Neural cell (in vitro differentiated cells): ENCODE data around the gene SAMD10.

ENCODE experiments used
- EP300 ChIP-seq: fragments of 450-650 bp; conservative IDR thresholded peaks from 2 replicates; pipeline ENCODE4 v1.6.1; 2014; ENCODE audit warnings: antibody characterized with exemption, mild to moderate bottlenecking, moderate library complexity; ENCODE audit not compliant: poor library complexity, severe bottlenecking
- EZH2 ChIP-seq: fragments of 200-600, 300-800 bp; shearing (Covaris generic), sonication (generic); IDR thresholded peaks from 2 replicates; pipeline ENCODE4 v1.6.1; 2014; ENCODE audit warnings: antibody characterized with exemption, low read length, borderline replicate concordance, mild to moderate bottlenecking; ENCODE audit not compliant: insufficient read depth, poor library complexity, severe bottlenecking
- MXI1 ChIP-seq: fragments of 450-650 bp; conservative IDR thresholded peaks from 2 replicates; pipeline ENCODE4 v1.6.1; 2014; ENCODE audit warnings: antibody characterized with exemption, mild to moderate bottlenecking; ENCODE audit not compliant: poor library complexity, severe bottlenecking
- POLR2AphosphoS5 ChIP-seq: IDR thresholded peaks from 2 replicates; pipeline ENCODE4 v1.6.1; 2012
- RAD21 ChIP-seq: fragments of 450-650 bp; conservative IDR thresholded peaks from 2 replicates; pipeline ENCODE4 v1.6.1; 2014; ENCODE audit warnings: antibody characterized with exemption, mild to moderate bottlenecking, moderate library complexity
- SMC3 ChIP-seq: fragments of 450-650 bp; conservative IDR thresholded peaks from 2 replicates; pipeline ENCODE4 v1.6.1; 2014; ENCODE audit warnings: antibody characterized with exemption, mild to moderate bottlenecking, moderate library complexity; ENCODE audit not compliant: poor library complexity
- TAF1 ChIP-seq: IDR thresholded peaks from 2 replicates; pipeline ENCODE4 v1.6.1; 2012; ENCODE audit warnings: low read depth
- TF ChIP-seq, protein P1 (sequence below): fragments of 450-650 bp; IDR thresholded peaks from 2 replicates; pipeline ENCODE4 v1.5.1; 2014; ENCODE audit warnings: antibody characterized with exemption, mild to moderate bottlenecking, moderate library complexity; ENCODE audit not compliant: poor library complexity, severe bottlenecking
- TF ChIP-seq, protein P2 (sequence below): IDR thresholded peaks from 2 replicates; pipeline ENCODE4 v1.6.1; 2012; ENCODE audit warnings: borderline replicate concordance

- TF ChIP-seq, protein P1, sequence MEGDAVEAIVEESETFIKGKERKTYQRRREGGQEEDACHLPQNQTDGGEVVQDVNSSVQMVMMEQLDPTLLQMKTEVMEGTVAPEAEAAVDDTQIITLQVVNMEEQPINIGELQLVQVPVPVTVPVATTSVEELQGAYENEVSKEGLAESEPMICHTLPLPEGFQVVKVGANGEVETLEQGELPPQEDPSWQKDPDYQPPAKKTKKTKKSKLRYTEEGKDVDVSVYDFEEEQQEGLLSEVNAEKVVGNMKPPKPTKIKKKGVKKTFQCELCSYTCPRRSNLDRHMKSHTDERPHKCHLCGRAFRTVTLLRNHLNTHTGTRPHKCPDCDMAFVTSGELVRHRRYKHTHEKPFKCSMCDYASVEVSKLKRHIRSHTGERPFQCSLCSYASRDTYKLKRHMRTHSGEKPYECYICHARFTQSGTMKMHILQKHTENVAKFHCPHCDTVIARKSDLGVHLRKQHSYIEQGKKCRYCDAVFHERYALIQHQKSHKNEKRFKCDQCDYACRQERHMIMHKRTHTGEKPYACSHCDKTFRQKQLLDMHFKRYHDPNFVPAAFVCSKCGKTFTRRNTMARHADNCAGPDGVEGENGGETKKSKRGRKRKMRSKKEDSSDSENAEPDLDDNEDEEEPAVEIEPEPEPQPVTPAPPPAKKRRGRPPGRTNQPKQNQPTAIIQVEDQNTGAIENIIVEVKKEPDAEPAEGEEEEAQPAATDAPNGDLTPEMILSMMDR, result no peak
- no peak for TF ChIP-seq POLR2AphosphoS5
- no peak for TF ChIP-seq RAD21
- TF ChIP-seq, protein P2, sequence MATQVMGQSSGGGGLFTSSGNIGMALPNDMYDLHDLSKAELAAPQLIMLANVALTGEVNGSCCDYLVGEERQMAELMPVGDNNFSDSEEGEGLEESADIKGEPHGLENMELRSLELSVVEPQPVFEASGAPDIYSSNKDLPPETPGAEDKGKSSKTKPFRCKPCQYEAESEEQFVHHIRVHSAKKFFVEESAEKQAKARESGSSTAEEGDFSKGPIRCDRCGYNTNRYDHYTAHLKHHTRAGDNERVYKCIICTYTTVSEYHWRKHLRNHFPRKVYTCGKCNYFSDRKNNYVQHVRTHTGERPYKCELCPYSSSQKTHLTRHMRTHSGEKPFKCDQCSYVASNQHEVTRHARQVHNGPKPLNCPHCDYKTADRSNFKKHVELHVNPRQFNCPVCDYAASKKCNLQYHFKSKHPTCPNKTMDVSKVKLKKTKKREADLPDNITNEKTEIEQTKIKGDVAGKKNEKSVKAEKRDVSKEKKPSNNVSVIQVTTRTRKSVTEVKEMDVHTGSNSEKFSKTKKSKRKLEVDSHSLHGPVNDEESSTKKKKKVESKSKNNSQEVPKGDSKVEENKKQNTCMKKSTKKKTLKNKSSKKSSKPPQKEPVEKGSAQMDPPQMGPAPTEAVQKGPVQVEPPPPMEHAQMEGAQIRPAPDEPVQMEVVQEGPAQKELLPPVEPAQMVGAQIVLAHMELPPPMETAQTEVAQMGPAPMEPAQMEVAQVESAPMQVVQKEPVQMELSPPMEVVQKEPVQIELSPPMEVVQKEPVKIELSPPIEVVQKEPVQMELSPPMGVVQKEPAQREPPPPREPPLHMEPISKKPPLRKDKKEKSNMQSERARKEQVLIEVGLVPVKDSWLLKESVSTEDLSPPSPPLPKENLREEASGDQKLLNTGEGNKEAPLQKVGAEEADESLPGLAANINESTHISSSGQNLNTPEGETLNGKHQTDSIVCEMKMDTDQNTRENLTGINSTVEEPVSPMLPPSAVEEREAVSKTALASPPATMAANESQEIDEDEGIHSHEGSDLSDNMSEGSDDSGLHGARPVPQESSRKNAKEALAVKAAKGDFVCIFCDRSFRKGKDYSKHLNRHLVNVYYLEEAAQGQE, result no peak
- TF ChIP-seq SMC3, result no peak
- no peak for TF ChIP-seq MXI1
- no peak for TF ChIP-seq EP300
- TF ChIP-seq TAF1, result no peak
- TF ChIP-seq EZH2, result no peak
Observed at GRCh38 chr20:63940472-63941266, 38.8 kb downstream of the SAMD10 start.
